ENCODE data around the gene ABAT. TPM values are rescaled to one million over a fixed set of nuclear protein-coding genes. Genes with fewer than 3 reads are reported as not detected.

The ABAT gene
- total RNA-seq, 2 experiments from 2014 or later: 4.1 to 4.4 TPM

- Mint-ChIP-seq H3K9me3 (no peaks in the 10 kb centered on the region), H3K4me3 (no peak overlapping the region), H3K36me3 (ENCODE audit: low read depth) (peaks cover 85% of the 10 kb centered on the region), H3K27me3 (no peaks in the 10 kb centered on the region), H3K4me1 (ENCODE audit: low read depth) (peaks cover 18% of the 10 kb centered on the region), H3K27ac (no peak overlapping the region)
- TF ChIP-seq CTCF (IDR thresholded peaks at IDR 0.05): no peak
- peaks cover 13% of the 10 kb centered on the region for H3K4me1 ChIP-seq (ENCODE audit: insufficient read depth, low read length)
- H3K36me3 ChIP-seq (ENCODE audit: insufficient read depth, low read length): peaks cover 76% of the 10 kb centered on the region
- no peaks in the 10 kb centered on the region for H3K9me3 ChIP-seq (ENCODE audit: control insufficient read depth in 1 of 2, insufficient read depth in 1 of 2, low read length in 2 of 2)
- DNase-seq (no peak), ATAC-seq (ENCODE audit: poor library complexity) (no peak)
- ChIA-PET POLR2A (no interaction called here), CTCF (no interaction called here)
- no peak overlapping the region for H3K27ac ChIP-seq (ENCODE audit: low read depth in 1 of 2, low read length in 2 of 2)
- H3K27me3 ChIP-seq (ENCODE audit: control insufficient read depth in 1 of 2, insufficient read depth in 2 of 2, low read length in 2 of 2): no peaks in the 10 kb centered on the region
- intact Hi-C loops (cut with DNase I, micrococcal nuclease): no loop called here
- H3K4me3 ChIP-seq (ENCODE audit: low read length): no peak overlapping the region
These were observed 32.3 kb upstream of the ABAT start for GRCh38 chr16:8642146-8642545.

- Mint-ChIP-seq H3K4me1 (ENCODE audit: low read depth) (peaks cover 18% of the 10 kb centered on the region), H3K9me3 (no peaks in the 10 kb centered on the region), H3K27ac (peak overlapping the region; percentile 33), H3K27me3 (no peaks in the 10 kb centered on the region), H3K4me3 (no peak overlapping the region), H3K36me3 (ENCODE audit: low read depth) (peaks cover 83% of the 10 kb centered on the region)
- H3K36me3 ChIP-seq (ENCODE audit: insufficient read depth, low read length): peaks cover 68% of the 10 kb centered on the region
- H3K27ac ChIP-seq (ENCODE audit: low read depth in 1 of 2, low read length in 2 of 2): peak overlapping the region; percentile 10 to 15
- peak in 7 of 14 experiments; percentile 7 to 49 (median 27) for DNase-seq
- ChIA-PET POLR2A (interaction anchor here (0.5 to 1.0 kb wide), 3 partner anchors 26 to 286 kb away, joined by 3 read pairs; no protein-coding TSS in a partner anchor), CTCF (no interaction called here)
- H3K9me3 ChIP-seq (ENCODE audit: control insufficient read depth in 1 of 2, insufficient read depth in 1 of 2, low read length in 2 of 2): no peaks in the 10 kb centered on the region
- intact Hi-C loops (cut with DNase I, micrococcal nuclease): loop anchor here in 1 of 2 experiments (2.0 kb wide), 1 partner anchor 78 kb away; no protein-coding TSS in a partner anchor
- ATAC-seq (ENCODE audit: poor library complexity): peak; percentile 95
- peak; percentile 15 for TF ChIP-seq CTCF (IDR thresholded peaks at IDR 0.05)
- peaks cover 13% of the 10 kb centered on the region for H3K4me1 ChIP-seq (ENCODE audit: insufficient read depth, low read length)
- H3K4me3 ChIP-seq (ENCODE audit: low read length): no peak overlapping the region
- H3K27me3 ChIP-seq (ENCODE audit: control insufficient read depth in 1 of 2, insufficient read depth in 2 of 2, low read length in 2 of 2): no peaks in the 10 kb centered on the region
These were observed 29.9 kb upstream of the ABAT start for GRCh38 chr16:8644211-8645140.

- peaks cover 18% of the 10 kb centered on the region for H3K4me1 Mint-ChIP-seq (ENCODE audit: low read depth)
- H3K4me3 ChIP-seq (ENCODE audit: low read length): no peak overlapping the region
- no peaks in the 10 kb centered on the region for H3K9me3 Mint-ChIP-seq
- POLR2A ChIA-PET: interaction anchor here (0.7 to 1.0 kb wide), 2 partner anchors 26 to 28 kb away, joined by 3 read pairs; no protein-coding TSS in a partner anchor
- peak overlapping the region in 1 of 2 donors; percentile 10 for H3K27ac ChIP-seq (ENCODE audit: low read depth in 1 of 2, low read length in 2 of 2)
- H3K4me3 Mint-ChIP-seq: no peak overlapping the region
- peaks cover 63% of the 10 kb centered on the region for H3K36me3 ChIP-seq (ENCODE audit: insufficient read depth, low read length)
- H3K9me3 ChIP-seq (ENCODE audit: control insufficient read depth in 1 of 2, insufficient read depth in 1 of 2, low read length in 2 of 2): no peaks in the 10 kb centered on the region
- H3K4me1 ChIP-seq (ENCODE audit: insufficient read depth, low read length): peaks cover 13% of the 10 kb centered on the region
- ATAC-seq (ENCODE audit: poor library complexity) (no peak), DNase-seq (no peak)
- peak overlapping the region; percentile 33 for H3K27ac Mint-ChIP-seq
- intact Hi-C loops (cut with DNase I, micrococcal nuclease): loop anchor here in 1 of 2 experiments (2.0 kb wide), 1 partner anchor 78 kb away; no protein-coding TSS in a partner anchor
- no peaks in the 10 kb centered on the region for H3K27me3 Mint-ChIP-seq
- H3K36me3 Mint-ChIP-seq (ENCODE audit: low read depth): peaks cover 76% of the 10 kb centered on the region
- H3K27me3 ChIP-seq (ENCODE audit: control insufficient read depth in 1 of 2, insufficient read depth in 2 of 2, low read length in 2 of 2): no peaks in the 10 kb centered on the region
- CTCF ChIA-PET: no interaction called here
- TF ChIP-seq CTCF (IDR thresholded peaks at IDR 0.05): no peak
These were observed 29.3 kb upstream of the ABAT start for GRCh38 chr16:8645141-8645521.
